H9 (cell line): ENCODE measurements around the gene CBLB. TPM values are rescaled to one million over a fixed set of nuclear protein-coding genes. Genes with fewer than 3 reads are reported as not detected.

Source experiments
- DNase-seq: peaks from one replicate; pipeline ENCODE4 v3.0.0-alpha.2; 2017
- H2AFZ ChIP-seq: one replicate; pipeline ENCODE4 v1.6.1; 2013; ENCODE audit warnings: mild to moderate bottlenecking, low read length, control low read depth, moderate library complexity
- H2AK5ac ChIP-seq: 2 replicates; pipeline ENCODE4 v1.6.1; 2013; ENCODE audit warnings: low read length, control low read depth, mixed read lengths; ENCODE audit not compliant: insufficient read length
- H2BK120ac ChIP-seq: one replicate; pipeline ENCODE4 v1.6.1; 2013; ENCODE audit warnings: low read depth, mild to moderate bottlenecking, low read length, control low read depth, inconsistent platforms; ENCODE audit not compliant: poor library complexity, severe bottlenecking
- H2BK12ac ChIP-seq: 2 replicates; pipeline ENCODE4 v1.6.1; 2013; ENCODE audit warnings: low read length, control low read depth, mixed read lengths, low read depth; ENCODE audit not compliant: insufficient read length
- H2BK15ac ChIP-seq: 2 replicates; pipeline ENCODE4 v1.6.1; 2013; ENCODE audit warnings: low read depth, low read length, control low read depth
- H2BK20ac ChIP-seq: one replicate; pipeline ENCODE4 v1.6.1; 2013; ENCODE audit warnings: low read depth, mild to moderate bottlenecking, low read length, control low read depth, inconsistent platforms; ENCODE audit not compliant: poor library complexity, severe bottlenecking
- H2BK5ac ChIP-seq: 2 replicates; pipeline ENCODE4 v1.6.1; 2013; ENCODE audit warnings: low read length, control low read depth, mixed read lengths; ENCODE audit not compliant: insufficient read length
- H3K14ac ChIP-seq: 2 replicates; pipeline ENCODE4 v1.6.1; 2013; ENCODE audit warnings: low read length, control low read depth; ENCODE audit not compliant: insufficient read depth
- H3K18ac ChIP-seq: 2 replicates; pipeline ENCODE4 v1.6.1; 2013; ENCODE audit warnings: low read depth, mild to moderate bottlenecking, mixed read lengths, low read length, control low read depth; ENCODE audit not compliant: insufficient read length
- H3K23ac ChIP-seq: 2 replicates; pipeline ENCODE4 v1.6.1; 2013; ENCODE audit warnings: low read length, control low read depth, mixed read lengths, low read depth; ENCODE audit not compliant: insufficient read length
- H3K23me2 ChIP-seq: 2 replicates; pipeline ENCODE4 v1.6.1; 2013; ENCODE audit warnings: low read depth, mild to moderate bottlenecking, mixed read lengths, low read length, control low read depth; ENCODE audit not compliant: insufficient read length, poor library complexity, severe bottlenecking
- H3K27ac ChIP-seq: 2 replicates; pipeline ENCODE4 v1.5.1; 2013; ENCODE audit warnings: low read length, control low read depth, mixed read lengths, low read depth; ENCODE audit not compliant: insufficient read length
- H3K27me3 ChIP-seq: 2 replicates; pipeline ENCODE4 v1.6.1; 2013; ENCODE audit warnings: low read length, control low read depth, inconsistent platforms; ENCODE audit not compliant: insufficient read depth
- H3K4ac ChIP-seq: 2 replicates; pipeline ENCODE4 v1.6.1; 2013; ENCODE audit warnings: low read depth, mild to moderate bottlenecking, control low read depth, inconsistent platforms, low read length, moderate library complexity
- H3K4me1 ChIP-seq: 2 replicates; pipeline ENCODE4 v1.6.1; 2013; ENCODE audit warnings: low read length, control low read depth, inconsistent platforms; ENCODE audit not compliant: insufficient read depth
- H3K4me2 ChIP-seq: 2 replicates; pipeline ENCODE4 v1.6.1; 2013; ENCODE audit warnings: low read length, control low read depth, mixed read lengths; ENCODE audit not compliant: insufficient read length, insufficient read depth
- H3K56ac ChIP-seq: 2 replicates; pipeline ENCODE4 v1.6.1; 2013; ENCODE audit warnings: low read depth, mild to moderate bottlenecking, mixed read lengths, low read length, control low read depth; ENCODE audit not compliant: insufficient read length
- H3K79me1 ChIP-seq: 2 replicates; pipeline ENCODE4 v1.6.1; 2013; ENCODE audit warnings: low read depth, mild to moderate bottlenecking, moderate library complexity, low read length, control low read depth, inconsistent platforms; ENCODE audit not compliant: insufficient read depth, poor library complexity, severe bottlenecking
- H3K79me2 ChIP-seq: 2 replicates; pipeline ENCODE4 v1.6.1; 2013; ENCODE audit warnings: low read length, control low read depth, inconsistent platforms; ENCODE audit not compliant: insufficient read depth
- H3K9ac ChIP-seq: 2 replicates; pipeline ENCODE4 v1.6.1; 2013; ENCODE audit warnings: low read length, control low read depth, mixed read lengths; ENCODE audit not compliant: insufficient read length; ENCODE audit errors: extremely low read depth
- H3K9me3 ChIP-seq: one replicate; pipeline ENCODE4 v1.6.1; 2013; ENCODE audit warnings: low read depth, low read length, inconsistent platforms; ENCODE audit not compliant: control insufficient read depth
- H3T11ph ChIP-seq: one replicate; pipeline ENCODE4 v1.6.1; 2013; ENCODE audit warnings: mild to moderate bottlenecking, low read length, control low read depth, inconsistent platforms
- H4K20me1 ChIP-seq: one replicate; pipeline ENCODE4 v1.6.1; 2013; ENCODE audit not compliant: control insufficient read depth, insufficient read length, insufficient read depth
- H4K5ac ChIP-seq: 2 replicates; pipeline ENCODE4 v1.6.1; 2013; ENCODE audit warnings: low read depth, mild to moderate bottlenecking, mixed read lengths, low read length, control low read depth; ENCODE audit not compliant: insufficient read length
- H4K8ac ChIP-seq: replicated peaks from 2 replicates; pipeline ENCODE4 v1.6.1; 2013; ENCODE audit warnings: low read length, control low read depth, mixed read lengths, low read depth; ENCODE audit not compliant: insufficient read length
- H4K91ac ChIP-seq: 2 replicates; pipeline ENCODE4 v1.6.1; 2013; ENCODE audit warnings: low read depth, mild to moderate bottlenecking, moderate library complexity, mixed read lengths, low read length, control low read depth; ENCODE audit not compliant: insufficient read length
- H3K27ac Mint-ChIP-seq, 3 experiments: 2 replicates in 2 of 3; 3 replicates in 1 of 3; pipeline ENCODE4 v1.8.0; 2020 to 2021; ENCODE audit warnings: mixed read lengths in 3 of 3, mild to moderate bottlenecking in 1 of 3, moderate library complexity in 1 of 3
- H3K27me3 Mint-ChIP-seq: 2 replicates; pipeline ENCODE4 v1.8.0; 2021; ENCODE audit warnings: low read depth, mild to moderate bottlenecking, moderate library complexity, mixed read lengths
- H3K36me3 Mint-ChIP-seq, 3 experiments: 2 replicates in 2 of 3; 3 replicates in 1 of 3; pipeline ENCODE4 v1.8.0; 2020 to 2021; ENCODE audit warnings: low read depth in 3 of 3, mixed read lengths in 3 of 3; ENCODE audit not compliant: insufficient read depth in 1 of 3
- H3K4me1 Mint-ChIP-seq, 2 experiments: 2 replicates each; pipeline ENCODE4 v1.8.0; 2020; ENCODE audit warnings: mixed read lengths in 2 of 2
- H3K4me3 Mint-ChIP-seq, 2 experiments: 2 replicates in 1 of 2; 3 replicates in 1 of 2; pipeline ENCODE4 v1.8.0; 2020 to 2021; ENCODE audit warnings: mild to moderate bottlenecking in 2 of 2, mixed read lengths in 2 of 2, moderate library complexity in 1 of 2
- H3K9me3 Mint-ChIP-seq, 2 experiments: 2 replicates in 1 of 2; 3 replicates in 1 of 2; pipeline ENCODE4 v1.8.0; 2020; ENCODE audit warnings: mild to moderate bottlenecking in 2 of 2, mixed read lengths in 2 of 2, moderate library complexity in 1 of 2
- WGBS: extraction: QIAGEN DNeasy Blood & Tissue Kit; methylation state at CpG from one replicate; pipeline ENCODE4 v1.1.7; 2013; ENCODE audit warnings: missing lambda C conversion rate, low lambda C conversion rate, mixed read lengths; ENCODE audit not compliant: insufficient read length; ENCODE audit errors: extremely low coverage; 5-methylcytosine and 5-hydroxymethylcytosine counted together
- total RNA-seq: library from RNA; stranded (reverse); gene quantifications from 2 replicates; pipeline ENCODE4 v1.2.1, GENCODE V29; 2021
- TF ChIP-seq, protein P1 (sequence below): fragments of 200-600 bp; sonication (generic); conservative IDR thresholded peaks from 3 replicates; pipeline ENCODE4 v1.8.0; 2021; ENCODE audit warnings: antibody characterized with exemption, mild to moderate bottlenecking

Gene CBLB
- total RNA-seq, 1 experiment from 2014 or later, result 25.7 TPM

DNA sequence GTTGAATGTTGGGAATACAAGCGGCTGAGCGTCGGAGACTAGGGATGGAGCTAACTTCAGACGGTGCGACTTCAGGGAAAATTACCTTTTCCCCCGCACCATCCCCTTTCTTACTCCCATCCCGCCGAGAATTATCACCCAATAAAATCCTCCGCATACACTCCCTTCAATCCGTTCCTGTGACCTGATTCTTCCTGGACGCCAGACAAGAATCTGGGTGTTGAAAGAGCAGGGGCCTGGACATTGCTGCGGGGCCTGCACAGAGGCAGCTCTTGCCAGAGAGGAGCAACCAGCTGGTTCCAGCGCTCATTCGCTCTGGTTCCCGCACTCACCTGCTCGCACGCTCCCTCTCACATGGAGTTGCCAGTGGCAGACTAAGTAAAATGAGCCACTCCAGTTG is 260.2 kb downstream of the CBLB start:
- TF ChIP-seq, protein P1, sequence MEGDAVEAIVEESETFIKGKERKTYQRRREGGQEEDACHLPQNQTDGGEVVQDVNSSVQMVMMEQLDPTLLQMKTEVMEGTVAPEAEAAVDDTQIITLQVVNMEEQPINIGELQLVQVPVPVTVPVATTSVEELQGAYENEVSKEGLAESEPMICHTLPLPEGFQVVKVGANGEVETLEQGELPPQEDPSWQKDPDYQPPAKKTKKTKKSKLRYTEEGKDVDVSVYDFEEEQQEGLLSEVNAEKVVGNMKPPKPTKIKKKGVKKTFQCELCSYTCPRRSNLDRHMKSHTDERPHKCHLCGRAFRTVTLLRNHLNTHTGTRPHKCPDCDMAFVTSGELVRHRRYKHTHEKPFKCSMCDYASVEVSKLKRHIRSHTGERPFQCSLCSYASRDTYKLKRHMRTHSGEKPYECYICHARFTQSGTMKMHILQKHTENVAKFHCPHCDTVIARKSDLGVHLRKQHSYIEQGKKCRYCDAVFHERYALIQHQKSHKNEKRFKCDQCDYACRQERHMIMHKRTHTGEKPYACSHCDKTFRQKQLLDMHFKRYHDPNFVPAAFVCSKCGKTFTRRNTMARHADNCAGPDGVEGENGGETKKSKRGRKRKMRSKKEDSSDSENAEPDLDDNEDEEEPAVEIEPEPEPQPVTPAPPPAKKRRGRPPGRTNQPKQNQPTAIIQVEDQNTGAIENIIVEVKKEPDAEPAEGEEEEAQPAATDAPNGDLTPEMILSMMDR, result no peak
- Histone ChIP-seq H3K4ac (no peak overlapping the region), H3K79me1 (no peaks in the 10 kb centered on the region), H4K8ac (no peak overlapping the region), H2BK15ac (no peak overlapping the region), H3K56ac (no peak overlapping the region), H3K79me2 (no peaks in the 10 kb centered on the region), H2BK120ac (no peak overlapping the region), H3K23ac (no peak overlapping the region), H2AK5ac (no peak overlapping the region), H3K4me1 (peaks cover 5% of the 10 kb centered on the region; the same call in 1 of the 2 replicates), H4K91ac (no peak overlapping the region), H4K20me1 (no peaks in the 10 kb centered on the region), H4K5ac (no peak overlapping the region), H3K9ac (no peak overlapping the region), H3K9me3 (no peaks in the 10 kb centered on the region), H3K14ac (no peak overlapping the region), H3T11ph (no peak overlapping the region), H3K4me2 (peak overlapping the region; percentile 42), H3K27ac (no peak overlapping the region), H2BK12ac (no peak overlapping the region), H3K23me2 (no peaks in the 10 kb centered on the region), H2AFZ (no peak overlapping the region), H3K27me3 (no peaks in the 10 kb centered on the region), H3K18ac (no peak overlapping the region), H2BK5ac (no peak overlapping the region), H2BK20ac (no peak overlapping the region)
- WGBS, result no CpG with 5 or more reads among the region's 17 CpGs
- Mint-ChIP-seq H3K27ac (peak overlapping the region in 1 of 3 experiments; percentile 89; a peak in 2 of 7 replicates), H3K4me1 (peaks cover 16 to 23% of the 10 kb centered on the region in 2 experiments), H3K4me3 (peak overlapping the region in 1 of 2 experiments; percentile 78; a peak in 2 of 5 replicates), H3K9me3 (no peaks in the 10 kb centered on the region; a peak in 2 of 5 replicates), H3K36me3 (0 out of 7 replicates have a peak, but pooled peaks cover 0 to 2% (median 0%) of the 10 kb centered on the region in 3 experiments), H3K27me3 (peaks cover 4% of the 10 kb centered on the region)
- DNase-seq, result peak; percentile 40
